ENCODE results near the gene NME4.
"Not testable (repeated sequence)": the region's sequence is repeated elsewhere in the genome, so short reads cannot be mapped to it uniquely, and the experiment has no call there.

DNA sequence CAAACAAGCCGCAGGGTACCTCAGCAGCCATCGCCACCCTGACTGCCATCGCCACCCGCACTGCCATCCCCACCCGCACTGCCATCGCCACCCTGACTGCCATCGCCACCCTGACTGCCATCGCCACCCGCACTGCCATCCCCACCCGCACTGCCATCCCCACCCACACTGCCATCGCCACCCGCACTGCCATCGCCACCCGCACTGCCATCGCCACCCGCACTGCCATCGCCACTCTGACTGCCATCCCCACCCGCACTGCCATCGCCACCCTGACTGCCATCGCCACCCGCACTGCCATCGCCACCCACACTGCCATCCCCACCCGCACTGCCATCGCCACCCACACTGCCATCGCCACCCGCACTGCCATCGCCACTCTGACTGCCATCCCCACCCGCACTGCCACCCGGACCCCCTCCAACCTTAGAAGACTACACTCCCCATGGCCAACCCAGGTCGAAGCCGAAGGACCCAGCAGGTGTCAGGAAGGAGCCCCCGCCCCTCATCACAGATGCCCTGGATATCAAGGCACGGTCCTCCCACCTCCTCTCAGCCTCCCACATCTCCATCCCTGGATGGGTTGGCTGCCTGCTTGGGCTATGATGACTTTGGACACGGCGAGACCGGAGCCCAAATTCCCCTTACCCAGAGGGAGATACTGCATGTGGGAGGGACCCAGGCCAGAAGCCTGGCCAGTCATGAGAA lies 18.7 kb upstream of the NME4 start:
- TF ChIP-seq, protein P1, sequence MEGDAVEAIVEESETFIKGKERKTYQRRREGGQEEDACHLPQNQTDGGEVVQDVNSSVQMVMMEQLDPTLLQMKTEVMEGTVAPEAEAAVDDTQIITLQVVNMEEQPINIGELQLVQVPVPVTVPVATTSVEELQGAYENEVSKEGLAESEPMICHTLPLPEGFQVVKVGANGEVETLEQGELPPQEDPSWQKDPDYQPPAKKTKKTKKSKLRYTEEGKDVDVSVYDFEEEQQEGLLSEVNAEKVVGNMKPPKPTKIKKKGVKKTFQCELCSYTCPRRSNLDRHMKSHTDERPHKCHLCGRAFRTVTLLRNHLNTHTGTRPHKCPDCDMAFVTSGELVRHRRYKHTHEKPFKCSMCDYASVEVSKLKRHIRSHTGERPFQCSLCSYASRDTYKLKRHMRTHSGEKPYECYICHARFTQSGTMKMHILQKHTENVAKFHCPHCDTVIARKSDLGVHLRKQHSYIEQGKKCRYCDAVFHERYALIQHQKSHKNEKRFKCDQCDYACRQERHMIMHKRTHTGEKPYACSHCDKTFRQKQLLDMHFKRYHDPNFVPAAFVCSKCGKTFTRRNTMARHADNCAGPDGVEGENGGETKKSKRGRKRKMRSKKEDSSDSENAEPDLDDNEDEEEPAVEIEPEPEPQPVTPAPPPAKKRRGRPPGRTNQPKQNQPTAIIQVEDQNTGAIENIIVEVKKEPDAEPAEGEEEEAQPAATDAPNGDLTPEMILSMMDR (conservative IDR thresholded peaks at IDR 0.05; ENCODE audit: low read length), result not testable (repeated sequence)
- not testable (repeated sequence) for TF ChIP-seq EZH2phosphoT487 (IDR thresholded peaks at IDR 0.05; ENCODE audit: borderline replicate concordance, low read depth, low read length)

All from OCI-LY7 (cell line).